NCI-H128 (cell line): ENCODE measurements around the gene STAT5A.
"Not testable (repeated sequence)": the region's sequence is repeated elsewhere in the genome, so short reads cannot be mapped to it uniquely, and the experiment has no call there.

ENCODE experiments used
- DNase-seq: peaks from one replicate; lab custom pipeline; 2025; ENCODE audit not compliant: unreplicated experiment; lab: John Stamatoyannopoulos, UW

Gene STAT5A

DNA sequence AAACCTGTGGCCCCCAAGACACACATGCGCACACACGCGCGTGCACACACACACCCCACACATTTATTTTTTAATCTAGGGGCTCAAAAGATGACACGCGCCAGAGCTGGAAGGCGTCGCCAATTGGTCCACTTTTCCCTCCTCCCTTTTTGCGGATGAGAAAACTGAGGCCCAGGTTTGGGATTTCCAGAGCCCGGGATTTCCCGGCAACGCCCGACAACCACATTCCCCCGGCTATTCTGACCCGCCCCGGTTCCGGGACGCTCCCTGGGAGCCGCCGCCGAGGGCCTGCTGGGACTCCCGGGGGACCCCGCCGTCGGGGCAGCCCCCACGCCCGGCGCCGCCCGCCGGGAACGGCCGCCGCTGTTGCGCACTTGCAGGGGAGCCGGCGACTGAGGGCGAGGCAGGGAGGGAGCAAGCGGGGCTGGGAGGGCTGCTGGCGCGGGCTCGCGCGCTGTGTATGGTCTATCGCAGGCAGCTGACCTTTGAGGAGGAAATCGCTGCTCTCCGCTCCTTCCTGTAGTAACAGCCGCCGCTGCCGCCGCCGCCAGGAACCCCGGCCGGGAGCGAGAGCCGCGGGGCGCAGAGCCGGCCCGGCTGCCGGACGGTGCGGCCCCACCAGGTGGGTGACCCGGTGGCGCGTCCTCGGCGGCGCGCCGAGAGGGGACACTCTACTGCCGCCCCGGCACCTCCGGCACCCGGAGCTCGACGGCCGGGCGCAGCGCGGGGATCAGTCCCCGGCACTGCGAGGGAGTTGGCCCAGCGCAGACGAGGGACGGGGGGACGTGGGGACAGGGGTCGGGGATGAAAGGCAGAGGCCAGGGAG, at the start of gene STAT5A:
STAT5A (plus strand) TSS at position 522 of the 826 bp plus-strand sequence. CDS start 914 bp downstream, outside the sequence.
- DNase-seq = no peak

DNA sequence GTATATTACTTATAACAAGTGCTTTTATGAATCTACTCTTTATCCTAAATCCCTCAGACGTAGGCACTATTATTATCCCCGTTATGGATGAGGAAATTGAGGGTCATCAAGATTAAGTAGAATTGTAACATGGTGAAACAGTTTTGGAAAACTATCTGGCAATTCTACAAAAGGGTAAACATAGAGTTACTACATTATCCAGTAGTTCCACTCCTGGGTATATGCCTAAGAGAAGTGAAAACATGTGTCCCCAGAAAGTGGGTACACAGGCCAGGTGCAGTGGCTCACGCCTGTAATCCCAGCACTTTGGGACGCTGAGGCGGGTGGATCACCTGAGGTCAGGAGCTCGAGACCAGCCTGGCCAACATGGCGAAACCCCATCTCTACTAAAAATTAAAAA, 48.7 kb upstream of the STAT5A start:
- DNase-seq = not testable (repeated sequence)

DNA sequence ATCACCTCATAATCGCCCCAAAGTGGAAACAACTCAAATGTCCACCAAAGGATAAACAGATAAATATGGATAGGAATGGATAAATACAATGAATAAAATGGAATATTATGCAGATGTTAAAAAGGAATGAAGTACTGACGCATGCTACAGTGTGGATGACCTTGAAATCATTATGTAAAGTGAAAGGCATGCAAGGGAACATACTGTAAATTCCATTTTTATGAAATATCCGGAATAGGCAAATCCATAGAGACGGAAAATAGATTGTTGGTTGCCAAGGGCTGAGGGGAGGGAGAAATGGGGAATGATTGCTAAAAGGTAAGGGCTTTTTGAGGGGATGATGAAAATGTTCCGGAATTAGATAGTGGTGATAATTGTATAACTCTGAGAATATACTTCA, 48.1 kb upstream of the STAT5A start:
- no peak for DNase-seq

DNA sequence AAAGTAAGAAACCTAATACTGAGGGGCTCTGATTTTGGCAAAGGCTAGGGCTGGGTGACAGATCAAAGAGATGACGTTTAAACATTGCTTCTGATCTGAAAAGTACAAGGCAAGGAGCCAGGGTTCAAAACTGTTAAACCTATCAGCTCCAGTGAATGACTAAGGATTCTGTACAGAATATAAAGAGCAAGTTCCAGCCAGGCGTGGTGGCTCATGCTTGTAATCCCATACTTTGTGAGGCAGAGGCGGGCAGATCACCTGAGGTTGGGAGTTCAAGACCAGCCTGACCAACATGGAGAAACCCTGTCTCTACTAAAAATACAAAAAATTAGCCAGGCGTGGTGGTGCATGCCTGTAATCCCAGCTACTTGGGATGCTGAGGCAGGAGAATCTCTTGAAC, 47.4 kb upstream of the STAT5A start:
- DNase-seq = not testable (repeated sequence)

DNA sequence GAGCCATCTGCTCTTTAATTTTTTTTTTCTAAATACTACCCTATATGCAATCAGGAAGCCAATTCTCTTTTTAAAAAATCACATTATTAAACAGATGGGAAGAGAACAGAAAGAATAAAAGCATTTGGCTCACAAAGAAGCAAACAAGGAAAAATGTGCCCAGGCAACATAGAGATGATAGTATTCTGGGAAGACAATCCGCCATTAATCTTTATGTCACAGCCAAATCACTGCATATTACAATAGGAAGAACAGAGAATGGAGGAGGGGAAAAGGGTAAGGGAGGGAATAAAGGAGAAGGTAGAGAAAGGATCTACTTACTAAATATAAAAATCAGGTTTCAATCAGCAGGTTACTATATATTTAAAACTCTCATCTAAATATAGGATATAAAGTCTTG, 46.4 kb upstream of the STAT5A start:
- DNase-seq = no peak

DNA sequence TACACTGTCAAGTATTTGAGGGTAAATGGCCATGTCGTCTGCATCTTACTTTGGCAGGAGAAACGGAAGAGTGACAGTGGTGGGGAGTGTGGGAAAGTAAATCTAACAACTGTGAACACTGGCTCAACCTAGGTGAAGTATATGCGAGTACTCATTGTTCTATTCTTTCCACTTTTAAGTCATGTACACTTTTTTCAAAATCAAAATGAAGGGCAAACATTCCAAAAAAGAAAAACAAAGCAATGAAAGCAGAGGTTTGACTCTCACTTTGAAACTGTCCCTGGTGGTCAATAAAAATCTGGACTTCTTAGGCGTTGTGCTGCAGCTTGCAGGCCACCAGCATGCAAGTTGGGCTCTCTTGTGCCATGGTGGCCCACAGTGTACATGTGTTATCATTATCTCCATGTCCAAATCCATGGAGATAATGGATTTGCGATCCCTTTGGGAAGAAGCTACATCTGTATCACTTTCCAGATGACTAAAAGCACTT, 44.8 kb upstream of the STAT5A start:
- DNase-seq = no peak

DNA sequence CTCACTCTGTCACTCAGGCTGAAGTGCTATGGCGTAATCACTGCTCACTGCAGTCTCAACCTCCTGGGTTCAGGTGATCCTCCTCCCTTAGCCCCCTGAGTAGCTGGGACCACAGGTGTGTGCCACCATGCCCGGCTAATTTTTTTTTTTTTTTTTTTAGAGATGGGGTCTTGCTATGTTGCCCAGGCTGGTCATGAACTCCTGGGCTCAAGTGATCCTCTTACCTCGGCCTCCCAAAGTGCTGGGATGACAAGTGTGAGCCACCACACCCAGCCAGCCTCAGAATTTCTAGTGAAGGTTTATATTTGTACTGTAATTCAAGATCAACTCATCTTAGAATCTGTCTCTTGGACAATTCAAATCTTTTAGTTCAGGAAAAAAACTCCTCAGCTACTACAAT, 44.2 kb upstream of the STAT5A start:
- not testable (repeated sequence) for DNase-seq

DNA sequence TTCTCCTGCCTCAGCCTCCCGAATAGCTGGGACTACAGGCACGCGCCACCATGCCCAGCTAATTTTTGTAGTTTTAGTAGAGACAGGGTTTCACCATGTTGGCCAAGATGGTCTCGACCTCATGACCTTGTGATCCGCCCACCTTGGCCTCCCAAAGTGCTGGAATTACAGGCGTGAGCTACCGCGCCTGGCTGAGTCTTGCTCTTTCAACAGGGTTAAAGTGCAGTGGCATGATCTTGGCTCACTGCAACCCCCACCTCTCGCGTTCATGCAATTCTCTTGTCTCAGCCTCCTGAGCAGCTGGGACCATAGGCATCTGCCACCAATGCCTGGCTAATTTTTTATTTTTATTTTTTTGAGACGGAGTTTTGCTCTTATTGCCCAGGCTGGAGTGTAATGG, 43.1 kb upstream of the STAT5A start:
- not testable (repeated sequence) for DNase-seq

DNA sequence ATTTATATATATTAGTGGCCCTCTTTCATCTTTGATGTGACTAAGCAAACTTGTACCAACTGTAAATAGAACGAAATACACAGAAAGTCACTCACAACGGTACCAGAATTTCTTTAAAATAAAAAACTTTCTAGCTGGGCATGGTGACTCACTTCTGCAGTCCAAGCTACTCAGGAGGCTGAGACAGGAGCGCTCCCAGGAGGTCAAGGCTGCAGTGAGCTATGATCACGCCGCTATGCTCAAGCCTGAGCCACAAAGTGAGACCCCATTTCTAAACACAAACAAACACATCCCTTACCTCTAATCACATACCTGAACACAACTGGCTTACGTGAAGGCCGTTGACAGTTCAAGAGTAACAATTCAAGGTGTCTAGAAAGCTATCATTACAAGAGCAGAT, 41.8 kb upstream of the STAT5A start:
- no peak for DNase-seq

DNA sequence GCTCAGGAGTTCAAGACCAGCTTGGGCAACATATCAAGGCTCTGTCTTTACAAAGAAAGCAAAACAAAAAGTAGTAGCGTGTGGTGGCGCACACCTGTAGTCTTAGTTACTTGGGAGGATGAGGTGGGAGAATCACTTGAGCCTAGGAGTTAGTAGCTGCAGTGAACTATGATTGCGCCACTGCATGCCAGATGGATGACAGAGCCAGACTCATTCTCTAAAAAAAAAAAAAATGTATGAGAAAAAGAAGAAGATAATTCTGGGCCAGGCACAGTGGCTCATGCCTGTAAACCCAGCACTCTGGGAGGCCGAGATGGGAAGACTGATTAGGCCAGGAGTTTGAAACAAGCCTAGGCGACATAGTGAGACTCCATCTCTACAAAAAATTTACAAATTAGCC, 40.6 kb upstream of the STAT5A start:
- DNase-seq = no peak

DNA sequence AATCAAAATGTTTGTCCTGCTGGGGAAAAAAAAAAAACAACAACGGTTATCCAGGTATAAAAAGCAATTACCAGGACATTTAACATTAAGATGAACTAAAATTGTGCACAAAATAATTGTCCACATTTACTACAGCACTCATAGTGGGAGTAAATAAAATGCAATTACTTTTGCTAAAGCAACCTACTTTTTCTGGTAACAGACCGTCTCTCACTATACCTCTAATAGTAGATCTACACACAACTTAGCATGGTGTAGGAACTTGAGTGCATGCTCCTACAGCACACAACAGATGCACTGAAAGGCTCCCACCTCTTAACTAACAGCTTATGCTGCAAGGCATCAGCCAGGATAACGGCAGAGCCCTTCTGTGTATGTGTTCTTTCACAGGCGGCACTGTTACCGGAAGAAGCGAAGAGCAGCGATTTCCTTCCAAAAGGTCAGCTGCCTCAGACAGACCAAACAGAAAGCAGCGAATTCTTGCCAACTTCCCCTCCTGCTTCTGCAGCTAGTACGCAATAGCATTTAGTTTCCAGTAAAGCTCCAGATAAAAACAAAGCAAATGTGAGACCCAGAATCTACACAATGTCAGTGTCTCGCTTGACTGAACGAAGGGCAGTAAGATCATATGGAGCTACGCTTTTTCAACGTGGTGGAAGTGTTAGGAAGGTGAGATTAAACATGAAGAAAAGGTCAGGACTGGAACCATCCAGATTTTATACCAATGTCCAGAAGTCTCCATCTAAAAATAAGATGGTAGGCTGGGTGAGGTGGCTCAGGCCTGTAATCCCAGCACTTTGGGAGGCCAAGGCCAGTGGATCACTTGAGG, 39.7 kb upstream of the STAT5A start:
- DNase-seq = no peak

DNA sequence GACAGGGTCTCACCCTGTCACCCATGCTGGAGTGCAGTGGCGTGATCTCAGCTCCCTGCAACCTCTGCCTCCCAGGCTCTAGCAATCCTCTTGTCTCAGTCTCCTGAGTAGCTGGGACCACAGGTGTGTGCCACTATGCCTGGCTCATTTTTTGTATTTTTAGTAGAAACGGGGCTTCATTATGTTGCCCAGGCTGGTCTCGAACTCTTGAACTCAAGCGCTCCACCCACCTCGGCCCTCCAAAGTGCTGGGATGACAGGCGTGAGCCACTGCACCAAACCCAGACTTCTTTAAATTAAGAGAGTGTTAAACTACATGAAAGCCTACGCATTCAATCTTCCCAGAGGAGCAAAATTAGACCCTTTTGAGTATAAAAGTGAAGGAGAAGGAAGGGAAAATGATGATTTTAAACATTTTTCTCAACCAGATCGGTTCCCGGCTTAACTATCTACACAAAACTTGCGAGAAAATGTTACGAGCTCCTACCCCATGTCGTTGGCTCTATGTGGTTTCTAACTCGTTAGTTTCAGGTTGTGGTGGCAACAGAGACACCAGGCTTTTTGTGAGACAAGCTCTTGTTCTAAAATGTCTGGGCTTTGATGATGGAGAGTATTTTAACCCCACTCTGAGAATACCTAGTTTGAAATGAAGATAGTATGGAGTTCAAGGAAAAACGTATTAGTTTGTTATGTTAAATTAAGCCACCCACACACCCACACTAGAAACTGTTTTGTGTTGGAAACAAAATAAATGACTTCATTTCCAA, 38.4 kb upstream of the STAT5A start:
- no peak for DNase-seq

DNA sequence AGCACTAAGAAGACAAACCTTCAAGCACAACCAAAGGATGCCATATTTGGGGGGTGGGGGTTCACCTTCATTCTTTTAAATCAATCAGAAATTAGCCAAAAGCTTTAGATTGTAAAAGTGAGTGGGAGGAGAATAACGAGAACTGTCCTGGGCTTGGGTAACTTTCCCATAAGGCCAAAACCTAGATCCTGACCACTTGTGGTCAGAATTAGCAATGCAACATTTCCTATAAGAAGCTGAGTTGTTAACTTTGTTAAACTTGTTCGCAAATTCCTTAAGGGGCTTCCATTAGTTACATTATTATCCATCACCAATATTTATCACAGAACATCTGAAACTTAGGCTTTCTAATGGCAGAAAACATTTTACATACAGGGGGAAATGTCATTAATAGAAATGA, 37.2 kb upstream of the STAT5A start:
- DNase-seq = no peak

DNA sequence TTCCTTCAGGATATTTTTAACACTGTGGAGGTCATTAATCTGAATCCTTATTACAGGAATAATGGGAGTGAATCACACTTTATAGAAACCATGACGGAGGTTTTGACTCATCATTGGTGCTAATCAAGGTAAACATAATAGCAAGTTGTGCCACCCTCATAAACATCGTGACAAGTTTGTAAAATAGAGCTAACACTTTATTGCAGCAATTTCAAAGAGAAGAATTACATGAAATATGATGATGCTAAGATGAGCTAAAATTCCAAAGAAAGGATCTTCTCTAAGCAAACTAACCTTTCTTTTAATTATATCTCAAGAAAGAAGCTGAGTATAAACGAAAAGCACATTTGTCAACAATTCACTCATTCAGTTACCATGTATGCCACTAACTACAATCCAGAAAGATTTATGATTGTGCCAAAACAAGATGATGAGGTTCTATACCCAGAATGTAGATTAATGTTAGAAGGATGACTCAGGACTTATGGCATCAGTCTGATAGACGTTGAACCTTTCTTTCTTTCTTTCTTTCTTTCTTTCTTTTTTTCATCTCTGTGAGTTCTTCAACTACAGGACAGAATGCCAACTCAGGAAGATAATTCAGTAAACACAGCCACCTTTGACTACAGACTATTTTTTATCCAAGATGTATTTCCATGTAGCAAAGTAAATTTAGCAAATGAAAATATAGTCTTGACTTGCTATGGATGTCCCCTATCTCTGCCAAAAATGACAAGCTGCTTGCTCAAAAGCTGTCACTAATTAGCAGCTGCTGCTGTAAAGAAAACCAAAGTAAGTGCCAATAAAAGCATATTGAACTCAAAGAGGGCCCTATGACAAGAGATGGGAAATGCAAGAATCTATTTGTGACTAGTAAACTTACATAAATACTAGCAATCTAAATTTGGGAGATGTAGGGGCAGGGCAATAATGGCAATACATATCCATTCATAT, 35.4 kb upstream of the STAT5A start:
- DNase-seq = no peak

DNA sequence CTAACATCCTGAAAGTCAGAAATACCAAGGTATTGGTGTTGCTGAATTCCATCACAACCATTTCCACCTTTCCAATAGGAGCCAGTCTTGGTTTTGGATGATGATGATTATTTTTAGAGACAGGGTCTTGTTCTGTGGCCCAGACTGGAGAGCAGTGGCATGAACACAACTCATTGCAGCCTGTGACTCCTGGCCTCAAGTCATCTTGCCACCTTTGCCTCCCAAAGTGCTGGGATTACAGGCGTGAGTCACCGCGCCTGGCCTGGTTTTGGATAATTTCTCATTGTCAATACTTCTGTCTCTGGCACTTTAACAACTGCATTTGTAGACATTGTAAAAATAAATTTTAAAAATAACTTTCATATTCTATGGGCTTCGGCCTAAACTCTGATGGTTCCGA, 34.7 kb upstream of the STAT5A start:
- DNase-seq = no peak

DNA sequence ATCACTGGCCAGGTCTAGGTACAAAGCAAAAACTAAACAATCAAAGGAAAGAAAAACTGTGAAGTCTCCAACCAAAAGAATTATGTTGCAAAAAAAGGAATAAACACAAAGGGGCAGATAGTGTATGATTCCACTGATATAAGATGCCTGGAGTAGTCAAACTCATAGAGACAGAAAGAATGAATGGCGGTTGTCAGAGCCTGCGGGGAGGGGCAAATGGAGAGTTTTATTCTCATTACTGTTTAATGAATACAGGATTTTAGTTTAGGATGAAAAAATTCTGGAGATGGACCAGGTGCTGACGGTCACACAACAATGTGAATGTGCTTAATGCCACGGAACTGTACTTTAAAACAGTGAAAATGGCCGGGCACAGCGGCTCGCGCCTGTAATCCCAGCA, 32.9 kb upstream of the STAT5A start:
- DNase-seq = no peak

DNA sequence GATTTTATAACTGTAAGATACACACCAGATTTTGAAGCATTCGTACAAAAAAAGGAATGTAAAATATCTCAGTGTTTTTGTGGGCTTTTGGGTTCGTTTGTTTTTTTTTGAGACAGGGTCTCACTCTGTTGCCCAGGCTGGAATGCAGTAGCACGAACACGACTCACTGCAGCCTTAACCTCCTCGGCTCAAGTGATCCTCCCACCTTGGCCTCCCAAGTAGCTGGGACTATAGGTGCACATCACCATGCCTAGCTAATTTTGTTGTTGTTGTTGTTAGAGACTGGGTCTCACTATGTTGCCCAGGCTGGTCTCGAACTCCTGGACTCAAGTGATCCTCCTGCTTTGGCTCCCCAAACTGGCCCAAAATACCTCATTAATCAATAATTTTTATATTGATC, 28.0 kb upstream of the STAT5A start:
- no peak for DNase-seq

DNA sequence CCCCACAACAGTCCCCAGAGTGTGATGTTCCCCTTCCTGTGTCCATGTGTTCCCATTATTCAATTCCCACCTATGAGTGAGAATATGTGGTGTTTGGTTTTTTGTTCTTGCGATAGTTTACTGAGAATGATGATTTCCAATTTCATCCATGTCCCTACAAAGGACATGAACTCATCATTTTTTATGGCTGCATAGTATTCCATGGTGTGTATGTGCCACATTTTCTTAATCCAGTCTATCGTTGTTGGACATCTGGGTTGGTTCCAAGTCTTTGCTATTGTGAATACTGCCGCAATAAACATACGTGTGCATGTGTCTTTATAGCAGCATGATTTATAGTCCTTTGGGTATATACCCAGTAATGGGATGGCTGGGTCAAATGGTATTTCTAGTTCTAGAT, 23.9 kb upstream of the STAT5A start:
- DNase-seq = not testable (repeated sequence)

DNA sequence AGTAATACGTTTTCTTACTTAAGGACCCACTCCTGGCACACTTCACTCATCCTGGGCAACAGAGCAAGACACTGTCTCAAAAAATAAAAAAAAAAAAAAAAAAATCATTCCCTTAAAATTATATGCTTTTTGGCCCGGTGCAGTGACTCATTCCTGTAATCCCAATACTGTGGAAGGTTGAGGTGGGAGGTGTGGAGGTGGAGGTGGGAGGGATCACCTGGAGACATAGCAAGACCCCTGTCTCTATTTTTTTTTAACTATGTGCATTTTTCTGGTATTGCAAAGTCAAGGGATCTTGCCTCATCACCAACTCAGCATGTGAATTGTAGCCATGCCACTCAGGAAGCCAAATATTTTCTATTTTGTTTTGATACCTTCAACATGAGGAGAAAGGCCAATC, 21.8 kb upstream of the STAT5A start:
- no peak for DNase-seq
